GM19372 (cell line): ENCODE data around the gene CTU1.

Experiments
- ATAC-seq: cut with Tn5 transposase; IDR thresholded peaks from one replicate; pipeline ENCODE4 v1.9.1; 2021; ENCODE audit warnings: mild to moderate bottlenecking, low read depth, moderate library complexity; ENCODE audit not compliant: unreplicated experiment

The CTU1 gene

GRCh38 chr19:51107406-51108065 is 673 bp downstream of the CTU1 start:
- ATAC-seq = no peak

GRCh38 chr19:51103926-51104341 is 4.3 kb downstream of the CTU1 start:
- no peak for ATAC-seq

GRCh38 chr19:51102991-51103390 is 5.2 kb downstream of the CTU1 start:
- no peak for ATAC-seq

GRCh38 chr19:51101171-51101865 is 6.9 kb downstream of the CTU1 start:
- no peak for ATAC-seq

- no peak for ATAC-seq
These were observed 7.6 kb downstream of the CTU1 start for GRCh38 chr19:51100601-51101000.

GRCh38 chr19:51099047-51099382 is 9.2 kb downstream of the CTU1 start:
- no peak for ATAC-seq

- ATAC-seq = no peak
These were observed 9.7 kb downstream of the CTU1 start for GRCh38 chr19:51098365-51099046.

- no peak for ATAC-seq
These were observed 10.4 kb downstream of the CTU1 start for GRCh38 chr19:51097796-51098195.

- ATAC-seq = no peak
These were observed 11.0 kb downstream of the CTU1 start for GRCh38 chr19:51097166-51097738.

GRCh38 chr19:51096473-51097165 is 11.6 kb downstream of the CTU1 start:
- no peak for ATAC-seq

- ATAC-seq = no peak
These were observed 13.4 kb downstream of the CTU1 start for GRCh38 chr19:51094696-51095279.

GRCh38 chr19:51093510-51094345 is 14.5 kb downstream of the CTU1 start:
- no peak for ATAC-seq

GRCh38 chr19:51093101-51093500 is 15.1 kb downstream of the CTU1 start:
- no peak for ATAC-seq

- no peak for ATAC-seq
These were observed 16.0 kb downstream of the CTU1 start for GRCh38 chr19:51091895-51092873.

GRCh38 chr19:51091126-51091525 is 17.1 kb downstream of the CTU1 start:
- no peak for ATAC-seq

GRCh38 chr19:51090471-51090870 is 17.7 kb downstream of the CTU1 start:
- no peak for ATAC-seq

- ATAC-seq = no peak
These were observed 18.4 kb downstream of the CTU1 start for GRCh38 chr19:51089786-51090185.

- no peak for ATAC-seq
These were observed 21.9 kb downstream of the CTU1 start for GRCh38 chr19:51086153-51086850.
